ENCODE results near the gene GNPTG. TPM values are rescaled to one million over a fixed set of nuclear protein-coding genes. Genes with fewer than 3 reads are reported as not detected.

The GNPTG gene
- total RNA-seq, 2 donors from 2014 or later, result 31.8 to 46.7 TPM

DNA sequence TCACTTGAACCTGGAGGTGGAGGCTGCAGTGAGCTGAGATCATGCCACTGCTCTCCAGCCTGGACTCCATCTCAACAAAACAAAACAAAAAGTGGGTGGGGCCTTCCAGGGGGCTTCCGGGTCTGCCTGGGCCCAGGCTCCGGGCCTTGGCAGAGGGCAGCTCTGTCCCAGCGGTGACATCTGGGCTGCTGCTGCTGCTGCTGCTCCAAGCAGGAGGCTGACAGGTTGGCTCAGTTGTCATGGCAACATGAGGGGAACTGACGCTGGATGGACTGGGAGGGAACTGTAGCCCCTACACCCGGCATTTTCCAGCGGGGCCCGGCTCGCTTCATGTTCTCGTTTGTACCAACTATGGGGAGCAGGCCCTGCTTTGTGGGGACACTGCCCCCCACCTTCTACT is 14.2 kb upstream of the GNPTG start:
- Histone ChIP-seq H3K4me3 (no peak overlapping the region), H3K27ac (no peak overlapping the region), H3K9me3 (no peaks in the 10 kb centered on the region), H3K36me3 (no peaks in the 10 kb centered on the region), H3K4me1 (peaks cover 0 to 22% of the 10 kb centered on the region in 2 donors), H3K27me3 (peaks cover 9 to 22% of the 10 kb centered on the region in 2 donors)
- TF ChIP-seq, protein P1, sequence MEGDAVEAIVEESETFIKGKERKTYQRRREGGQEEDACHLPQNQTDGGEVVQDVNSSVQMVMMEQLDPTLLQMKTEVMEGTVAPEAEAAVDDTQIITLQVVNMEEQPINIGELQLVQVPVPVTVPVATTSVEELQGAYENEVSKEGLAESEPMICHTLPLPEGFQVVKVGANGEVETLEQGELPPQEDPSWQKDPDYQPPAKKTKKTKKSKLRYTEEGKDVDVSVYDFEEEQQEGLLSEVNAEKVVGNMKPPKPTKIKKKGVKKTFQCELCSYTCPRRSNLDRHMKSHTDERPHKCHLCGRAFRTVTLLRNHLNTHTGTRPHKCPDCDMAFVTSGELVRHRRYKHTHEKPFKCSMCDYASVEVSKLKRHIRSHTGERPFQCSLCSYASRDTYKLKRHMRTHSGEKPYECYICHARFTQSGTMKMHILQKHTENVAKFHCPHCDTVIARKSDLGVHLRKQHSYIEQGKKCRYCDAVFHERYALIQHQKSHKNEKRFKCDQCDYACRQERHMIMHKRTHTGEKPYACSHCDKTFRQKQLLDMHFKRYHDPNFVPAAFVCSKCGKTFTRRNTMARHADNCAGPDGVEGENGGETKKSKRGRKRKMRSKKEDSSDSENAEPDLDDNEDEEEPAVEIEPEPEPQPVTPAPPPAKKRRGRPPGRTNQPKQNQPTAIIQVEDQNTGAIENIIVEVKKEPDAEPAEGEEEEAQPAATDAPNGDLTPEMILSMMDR (IDR thresholded peaks at IDR 0.05), result no peak
- DNase-seq (ENCODE audit: low spot score), result no peak

DNA sequence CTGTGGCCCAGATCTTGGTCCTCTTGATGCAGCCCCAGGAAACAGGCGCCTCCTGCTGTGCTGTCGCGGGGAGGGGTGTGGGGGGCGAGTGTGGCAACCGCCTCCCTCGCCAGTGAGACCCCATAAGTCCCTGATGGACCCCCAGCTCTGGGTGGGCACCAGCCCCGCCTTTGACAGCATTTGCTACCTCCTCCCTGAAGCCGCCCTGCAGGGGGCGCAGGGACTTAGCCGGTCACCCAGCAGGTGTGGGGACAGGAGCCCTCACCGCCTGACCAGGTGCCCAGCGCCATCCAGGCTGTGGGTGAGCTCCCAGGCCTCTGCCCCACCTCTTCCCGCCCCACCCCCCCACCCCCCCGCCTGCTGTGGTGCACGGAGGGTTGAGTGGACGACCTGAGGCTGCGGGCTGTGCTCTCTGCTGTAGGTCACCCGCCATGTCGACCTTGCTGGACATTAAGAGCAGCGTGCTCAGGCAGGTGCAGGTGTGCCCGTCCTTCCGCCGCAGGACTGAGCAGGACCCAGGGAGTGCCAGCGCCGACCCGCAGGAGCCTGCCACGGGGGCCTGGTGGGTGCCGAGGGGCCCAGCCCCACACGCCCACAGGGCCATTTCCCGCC is 13.5 kb upstream of the GNPTG start:
- no peaks in the 10 kb centered on the region for H3K9me3 ChIP-seq
- DNase-seq (ENCODE audit: low spot score), result no peak
- H3K4me3 ChIP-seq, result no peak overlapping the region
- H3K27ac ChIP-seq, result no peak overlapping the region
- no peaks in the 10 kb centered on the region for H3K36me3 ChIP-seq
- TF ChIP-seq, protein P1 (IDR thresholded peaks at IDR 0.05), result peak in 1 of 2 donors; percentile 41
- H3K27me3 ChIP-seq, result peaks cover 9 to 15% of the 10 kb centered on the region in 2 donors
- peaks cover 0 to 19% of the 10 kb centered on the region in 2 donors for H3K4me1 ChIP-seq

DNA sequence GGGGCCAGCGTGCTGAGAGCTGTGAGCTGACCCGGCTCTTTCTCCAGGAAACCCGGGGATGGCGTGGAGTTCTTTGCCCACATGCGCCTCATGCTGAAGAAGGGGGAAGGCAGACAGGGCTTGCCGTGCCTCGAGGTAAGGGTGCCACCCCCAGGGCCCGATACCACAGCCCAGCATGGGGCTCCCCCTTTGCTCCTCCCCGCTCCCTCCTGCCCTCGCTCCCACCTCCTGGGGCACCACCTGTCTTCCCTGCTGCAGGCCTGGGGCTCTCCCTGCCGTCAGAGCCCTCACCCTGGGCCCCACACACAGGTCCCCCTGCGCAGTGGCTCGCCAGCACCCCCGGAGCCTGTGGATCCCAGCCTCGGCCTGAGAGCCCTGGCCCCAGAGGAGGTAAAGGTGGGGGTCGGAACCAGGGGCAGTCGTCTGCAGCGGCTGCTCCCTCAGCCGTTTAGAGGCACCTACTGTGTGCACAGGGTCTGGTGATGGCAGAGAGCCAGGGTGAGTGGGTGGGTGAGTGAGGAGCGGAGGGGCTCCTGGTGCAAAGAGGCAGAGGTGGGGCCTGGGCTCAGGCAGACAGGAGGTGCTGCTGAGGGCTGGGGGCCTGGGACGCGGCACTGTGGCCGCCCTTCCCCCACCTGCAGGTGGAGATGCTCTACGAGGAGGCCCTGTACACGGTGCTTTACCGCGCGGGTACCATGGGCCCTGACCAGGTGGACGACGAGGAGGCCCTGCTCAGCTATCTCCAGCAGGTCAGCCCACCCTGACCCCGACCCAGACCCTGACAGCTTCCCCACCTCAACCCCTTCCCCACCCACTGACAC is 12.7 kb upstream of the GNPTG start:
- no peak for DNase-seq (ENCODE audit: low spot score)
- peaks cover 0 to 12% of the 10 kb centered on the region in 2 donors for H3K4me1 ChIP-seq
- H3K4me3 ChIP-seq, result no peak overlapping the region
- H3K27ac ChIP-seq, result no peak overlapping the region
- peaks cover 5 to 8% of the 10 kb centered on the region in 2 donors for H3K27me3 ChIP-seq
- TF ChIP-seq, protein P1 (IDR thresholded peaks at IDR 0.05), result no peak
- no peaks in the 10 kb centered on the region for H3K9me3 ChIP-seq
- no peaks in the 10 kb centered on the region for H3K36me3 ChIP-seq

DNA sequence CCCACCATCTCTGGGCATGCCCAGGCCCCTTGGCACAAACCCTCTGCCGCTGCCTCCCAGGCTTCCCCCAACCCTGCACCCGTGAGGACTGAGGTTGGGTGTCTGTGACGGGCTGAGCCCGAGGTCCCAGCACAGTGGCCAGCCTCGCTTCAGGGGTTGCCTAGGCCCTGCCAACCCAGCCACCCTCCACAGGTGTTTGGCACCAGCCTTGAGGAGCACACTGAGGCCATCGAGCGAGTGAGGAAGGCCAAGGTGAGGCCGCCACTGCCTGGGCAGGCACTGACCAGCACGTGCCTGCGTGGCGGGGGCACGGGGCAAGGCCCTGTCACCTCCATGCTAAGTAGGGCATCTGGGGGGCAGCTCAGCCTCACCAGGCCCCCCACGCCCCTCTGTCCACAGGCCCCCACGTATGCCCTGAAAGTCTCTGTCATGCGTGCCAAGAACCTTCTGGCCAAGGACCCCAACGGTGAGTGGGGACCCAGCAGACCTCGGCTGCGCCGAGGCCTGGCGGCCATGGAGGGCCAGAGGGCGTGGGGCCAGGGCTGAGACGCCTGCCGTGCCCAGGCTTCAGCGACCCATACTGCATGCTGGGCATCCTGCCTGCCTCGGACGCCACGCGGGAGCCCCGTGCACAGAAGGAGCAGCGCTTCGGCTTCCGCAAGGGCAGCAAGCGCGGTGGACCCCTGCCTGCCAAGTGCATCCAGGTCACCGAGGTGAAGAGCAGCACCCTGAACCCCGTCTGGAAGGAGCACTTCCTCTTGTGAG is 10.8 kb upstream of the GNPTG start:
- Histone ChIP-seq H3K36me3 (no peaks in the 10 kb centered on the region), H3K27me3 (no peaks in the 10 kb centered on the region), H3K27ac (no peak overlapping the region), H3K9me3 (no peaks in the 10 kb centered on the region), H3K4me3 (no peak overlapping the region), H3K4me1 (peaks cover 0 to 7% of the 10 kb centered on the region in 2 donors)
- TF ChIP-seq, protein P1 (IDR thresholded peaks at IDR 0.05), result no peak
- no peak for DNase-seq (ENCODE audit: low spot score)

DNA sequence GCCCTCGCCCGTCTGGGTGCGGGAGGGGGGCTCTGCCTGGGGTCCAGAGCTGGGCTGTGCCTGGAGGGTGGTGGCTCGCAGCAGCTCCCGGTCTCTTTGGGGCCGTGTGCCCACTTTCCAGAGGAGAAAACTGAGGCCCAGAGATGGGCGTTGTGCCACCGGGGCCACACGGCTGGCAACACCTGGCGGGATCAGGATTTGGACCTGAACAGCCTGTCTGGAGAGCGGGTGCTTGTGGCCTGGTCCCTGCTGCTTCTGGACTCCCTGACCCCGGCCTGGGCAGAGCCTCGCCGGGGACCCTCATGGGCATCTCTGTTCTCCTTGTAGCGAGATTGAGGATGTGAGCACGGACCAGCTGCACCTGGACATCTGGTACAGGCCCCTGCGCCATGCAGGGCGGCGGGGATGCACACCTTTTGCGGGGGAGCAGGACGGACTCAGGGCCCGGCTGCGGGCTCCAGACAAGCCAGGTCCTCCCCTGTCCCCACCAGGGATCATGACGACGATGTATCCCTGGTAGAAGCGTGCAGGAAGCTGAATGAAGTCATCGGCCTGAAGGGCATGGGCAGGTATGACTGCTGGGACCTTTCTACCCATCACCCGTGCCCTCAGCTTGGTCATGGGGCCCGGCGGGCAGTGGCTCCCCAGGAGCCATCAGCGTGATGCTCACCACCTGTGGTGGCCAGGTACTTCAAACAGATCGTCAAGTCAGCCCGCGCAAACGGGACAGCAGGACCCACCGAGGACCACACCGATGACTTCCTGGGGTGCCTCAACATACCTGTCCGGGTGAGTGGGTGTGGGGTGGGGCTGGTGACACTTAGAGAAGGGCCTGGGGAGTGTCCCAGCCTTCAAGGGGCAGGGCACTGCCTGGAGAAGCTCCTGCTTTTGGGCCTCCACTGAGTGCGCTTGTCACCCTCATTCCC is 10.0 kb upstream of the GNPTG start:
- TF ChIP-seq, protein P1 (IDR thresholded peaks at IDR 0.05), result no peak
- H3K27me3 ChIP-seq, result no peaks in the 10 kb centered on the region

More for the DNA sequence above, 10.0 kb upstream of the GNPTG start:
- Histone ChIP-seq H3K36me3 (no peaks in the 10 kb centered on the region), H3K27ac (no peak overlapping the region), H3K9me3 (no peaks in the 10 kb centered on the region), H3K4me3 (no peak overlapping the region), H3K4me1 (peaks cover 0 to 7% of the 10 kb centered on the region in 2 donors)
- no peak for DNase-seq (ENCODE audit: low spot score)

Data from right atrium auricular region (tissue), 2 donors.